GM12892 (cell line): ENCODE data around the gene GARNL3.
A peak's percentile ranks its signal among the peaks of the same experiment; 100 is the strongest.

Experiments
- DNase-seq: peaks from one replicate; pipeline ENCODE4 v3.0.0; 2011; ENCODE audit not compliant: insufficient read length
- FAIRE-seq: peaks from 2 replicates; lab custom pipeline; 2011; peaks lifted over from hg19 to GRCh38; lab: Jason Lieb, UNC
- POLR2A ChIP-seq: IDR thresholded peaks from 2 replicates; pipeline ENCODE4 v1.6.1; 2011; ENCODE audit warnings: low read depth, low read length, control low read depth
- POLR2AphosphoS5 ChIP-seq: IDR thresholded peaks from 2 replicates; pipeline ENCODE4 v1.6.1; 2011; ENCODE audit warnings: low read depth, low read length, control low read depth
- TAF1 ChIP-seq: IDR thresholded peaks from 2 replicates; pipeline ENCODE4 v1.6.1; 2011; ENCODE audit warnings: low read depth, mild to moderate bottlenecking, control low read depth, low read length, borderline replicate concordance

Gene GARNL3

DNA sequence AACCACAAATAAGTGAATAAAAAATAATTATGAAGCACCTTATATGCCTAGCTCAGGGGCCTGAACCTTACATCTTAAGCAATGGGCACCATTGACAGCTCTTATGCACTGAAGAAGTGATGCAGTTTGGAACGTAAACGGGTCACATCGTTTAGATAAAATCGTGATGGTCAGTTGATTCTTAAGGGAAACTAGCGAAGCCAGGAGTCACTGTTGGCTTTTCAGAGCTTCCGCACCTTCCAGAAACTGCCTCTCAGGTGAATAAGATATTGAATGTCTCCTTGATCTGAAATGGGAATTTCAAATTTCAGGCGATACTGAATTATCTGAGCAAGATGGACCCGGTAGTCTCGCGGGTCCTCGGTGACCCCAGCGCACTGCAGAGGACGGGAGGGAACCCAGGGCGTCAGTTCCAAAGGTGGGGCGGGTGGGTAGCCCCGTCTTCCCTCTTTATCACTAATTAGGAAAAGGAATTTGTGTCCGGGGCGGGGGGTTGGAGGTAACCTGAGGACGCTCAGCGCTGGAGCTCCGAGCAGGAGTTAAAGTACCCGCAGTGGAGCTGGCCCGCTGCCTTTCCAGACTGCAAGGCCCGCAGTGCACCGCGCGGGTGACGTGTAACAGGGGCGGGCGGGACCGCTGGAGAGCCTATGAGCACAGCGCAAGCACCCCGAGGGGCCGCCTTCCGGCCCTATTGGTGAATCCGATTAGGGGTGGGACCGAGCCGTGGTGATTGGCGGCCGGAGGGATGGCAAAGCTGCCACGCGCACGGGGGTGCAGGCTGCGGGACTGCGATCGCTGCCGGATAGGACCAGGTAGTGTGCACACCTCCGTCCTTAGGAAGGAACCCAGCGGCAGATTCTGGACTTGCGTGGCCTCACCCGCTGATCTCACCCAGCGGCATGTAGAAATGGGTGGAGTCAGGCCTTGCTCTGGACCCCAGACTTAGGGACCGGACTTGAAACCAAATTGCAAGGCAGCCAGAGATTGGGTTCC is 19.7 kb upstream of the GARNL3 start:
- TF ChIP-seq POLR2A = peak; percentile 74
- peak; percentile 48; the same call in 1 of the 2 replicates for TF ChIP-seq TAF1
- peak; percentile 67; the same call in 1 of the 2 replicates for TF ChIP-seq POLR2AphosphoS5
- peak; percentile 93 for DNase-seq
- FAIRE-seq = peak; percentile 92

GRCh38 chr9:127245637-127246164 is 18.9 kb upstream of the GARNL3 start:
- FAIRE-seq (peak; percentile 46), DNase-seq (no peak)
- TF ChIP-seq POLR2AphosphoS5 = no peak
- no peak for TF ChIP-seq TAF1
- no peak for TF ChIP-seq POLR2A

GRCh38 chr9:127248241-127248640 is 16.3 kb upstream of the GARNL3 start:
- FAIRE-seq (no peak), DNase-seq (no peak)
- TF ChIP-seq POLR2AphosphoS5 (no peak), TAF1 (no peak), POLR2A (no peak)

DNA sequence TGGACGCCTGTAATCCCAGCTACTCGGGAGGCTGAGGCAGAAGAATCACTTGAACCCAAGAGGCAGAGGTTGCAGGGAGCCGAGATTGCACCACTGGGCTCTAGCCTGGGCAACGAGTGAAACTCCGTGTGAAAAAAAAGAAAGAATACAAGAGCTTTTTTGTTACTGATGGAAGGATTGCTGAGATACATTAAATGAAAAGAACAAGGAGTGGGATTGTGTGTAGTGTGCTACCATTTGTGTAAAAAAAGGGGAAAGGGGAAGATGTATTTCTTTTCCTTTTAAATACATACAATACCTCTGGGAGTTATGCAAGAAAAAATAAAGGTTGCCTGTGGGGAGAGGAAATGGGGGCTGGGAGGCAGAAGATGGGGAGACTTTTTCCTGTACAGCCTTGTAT is 14.7 kb upstream of the GARNL3 start:
- no peak for FAIRE-seq
- no peak for DNase-seq
- no peak for TF ChIP-seq TAF1
- no peak for TF ChIP-seq POLR2AphosphoS5
- TF ChIP-seq POLR2A = no peak

DNA sequence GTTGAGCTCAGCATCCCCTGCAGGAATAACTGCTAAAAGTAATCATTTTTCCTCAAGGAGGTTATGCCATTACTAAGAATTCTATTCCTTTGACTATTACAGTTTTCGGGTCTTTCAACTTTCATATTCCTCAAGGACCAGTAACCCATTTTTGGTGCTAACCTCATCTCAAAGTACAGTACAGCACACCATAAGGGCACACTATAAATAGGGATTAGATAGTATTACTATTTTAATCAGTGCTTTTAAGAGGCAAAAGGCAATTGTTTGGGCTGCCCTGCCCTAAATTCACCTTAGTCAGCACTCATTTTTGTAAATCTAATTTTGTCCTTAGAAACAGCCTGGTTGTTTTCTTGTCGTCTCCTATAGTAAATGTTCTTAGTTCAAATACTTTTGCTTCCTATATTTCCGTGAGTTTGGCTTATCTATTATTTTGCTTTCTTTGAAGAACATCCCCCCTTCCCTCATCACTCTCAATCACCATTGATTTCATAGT is 13.6 kb upstream of the GARNL3 start:
- TF ChIP-seq POLR2A (no peak), POLR2AphosphoS5 (no peak), TAF1 (no peak)
- no peak for DNase-seq

DNA sequence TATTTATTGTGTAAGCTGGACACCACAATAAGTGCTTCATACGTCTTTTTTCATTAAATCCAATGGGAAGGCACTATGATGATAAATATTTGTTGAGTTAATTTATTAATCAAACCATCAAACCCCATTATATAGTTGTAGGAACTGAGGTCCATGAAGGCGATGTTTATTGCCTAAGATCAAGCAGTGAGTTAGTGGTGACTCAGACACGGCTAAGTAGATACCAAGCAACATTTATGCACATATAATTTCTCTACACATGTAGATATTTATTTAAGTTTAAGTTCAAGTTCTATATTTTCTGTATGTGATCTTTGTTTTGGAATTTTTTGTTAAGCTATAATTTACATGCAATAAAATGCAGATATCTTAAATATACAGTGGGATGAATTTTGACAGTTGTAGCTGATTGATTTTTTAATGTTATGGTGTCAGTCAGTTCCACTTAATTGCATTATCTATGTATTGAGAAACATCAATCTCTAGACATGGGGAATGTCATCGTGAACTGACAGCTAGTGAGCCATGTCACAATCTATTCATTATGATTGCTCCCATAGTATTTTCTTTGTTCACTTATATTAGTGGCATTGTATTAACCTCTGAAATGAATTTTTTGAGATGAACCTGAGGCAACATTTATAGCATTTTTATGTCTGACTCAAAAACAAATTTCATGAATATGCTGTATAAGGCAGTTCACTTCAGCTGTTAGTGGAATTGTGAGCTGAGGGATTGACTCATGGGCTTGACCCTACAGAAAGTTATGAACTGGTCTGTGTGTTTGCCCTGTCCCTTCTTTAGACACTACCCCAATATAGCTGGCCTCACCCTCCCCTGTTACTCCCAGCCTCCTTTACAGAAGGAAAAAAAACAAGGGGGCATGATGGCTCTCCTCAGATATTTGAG is 11.9 kb upstream of the GARNL3 start:
- no peak for FAIRE-seq
- TF ChIP-seq POLR2AphosphoS5 (no peak), TAF1 (no peak), POLR2A (no peak)

More for the DNA sequence above, 13.6 kb upstream of the GARNL3 start:
- no peak for FAIRE-seq

DNA sequence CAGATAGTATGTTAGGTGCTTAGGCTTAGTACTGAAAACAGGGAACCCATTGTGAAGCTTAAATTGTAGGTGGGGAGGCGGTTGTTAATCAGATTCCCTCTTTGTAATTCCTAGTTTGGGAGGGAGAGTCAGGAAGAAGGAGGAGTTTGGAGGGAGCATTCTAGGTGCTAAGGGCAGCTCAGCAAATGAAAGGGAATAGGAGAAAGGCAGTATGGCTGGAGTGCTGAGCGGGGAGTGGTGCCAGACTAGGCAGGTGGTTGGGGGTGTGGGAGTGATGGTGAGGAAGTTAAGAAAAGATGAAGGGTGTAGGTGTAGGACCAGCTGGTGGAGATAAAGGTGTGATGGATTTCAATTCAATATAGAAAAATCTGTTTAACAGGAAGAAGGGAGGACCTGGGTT is 11.1 kb upstream of the GARNL3 start:
- FAIRE-seq (no peak), DNase-seq (no peak)
- no peak for TF ChIP-seq POLR2A
- no peak for TF ChIP-seq TAF1
- TF ChIP-seq POLR2AphosphoS5 = no peak

More for the DNA sequence above, 11.9 kb upstream of the GARNL3 start:
- no peak for DNase-seq

DNA sequence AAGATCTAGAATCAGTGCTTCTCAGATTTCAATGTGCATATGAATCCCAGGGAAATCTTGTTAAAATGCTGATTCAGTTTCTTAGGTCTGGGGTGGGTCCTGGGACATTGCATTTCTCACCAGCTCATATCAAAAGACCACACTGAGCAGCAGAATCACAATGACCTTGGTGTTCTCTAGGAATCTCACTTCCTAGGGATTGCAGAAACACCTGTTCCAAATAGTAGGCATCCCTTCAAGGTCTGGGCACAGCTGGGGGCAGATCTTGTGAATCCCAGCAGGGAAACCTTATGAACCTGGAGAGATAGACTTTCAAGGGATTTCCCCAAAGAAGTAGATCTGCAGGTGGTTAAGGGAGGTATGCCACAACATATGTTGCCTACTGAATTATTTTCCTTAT is 8.9 kb upstream of the GARNL3 start:
- DNase-seq (no peak), FAIRE-seq (no peak)
- TF ChIP-seq POLR2A = no peak

DNA sequence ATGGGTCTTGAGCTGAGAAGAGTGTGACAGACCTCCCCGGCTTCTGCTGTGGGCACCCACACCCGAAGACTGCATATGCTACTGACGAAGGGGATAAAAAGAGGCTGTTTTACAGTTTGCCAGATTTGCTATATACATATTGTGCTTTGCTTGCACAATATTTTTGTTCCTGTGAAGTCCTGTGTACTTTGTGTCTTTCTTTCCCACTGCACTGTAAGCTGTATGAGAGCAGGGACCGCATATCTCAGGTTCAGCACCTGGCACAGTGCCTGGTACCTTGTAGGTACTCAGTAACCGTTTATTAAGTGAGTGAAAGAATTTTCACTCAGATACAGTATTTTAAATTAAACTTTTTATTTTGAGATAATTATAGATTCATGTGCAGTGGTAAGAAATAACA is 8.2 kb upstream of the GARNL3 start:
- no peak for DNase-seq
- no peak for FAIRE-seq
- TF ChIP-seq POLR2A (no peak), POLR2AphosphoS5 (no peak), TAF1 (no peak)

GRCh38 chr9:127258606-127259471 is 5.7 kb upstream of the GARNL3 start:
- TF ChIP-seq POLR2AphosphoS5 = no peak
- no peak for TF ChIP-seq POLR2A
- no peak for TF ChIP-seq TAF1
- DNase-seq (no peak), FAIRE-seq (no peak)
